Caco-2 (cell line): ENCODE measurements around the gene CDADC1. TPM values are rescaled to one million over a fixed set of nuclear protein-coding genes. Genes with fewer than 3 reads are reported as not detected.

Source experiments
- BruUV-seq: library from RNA; stranded (reverse); fragments of 400-500 nt; replicated peaks from 2 replicates; lab custom pipeline; 2021; lab: Mats Ljungman, UMichigan
- CTCF ChIA-PET: fragments of 300-600 bp; sonication (Branson Sonifier 250); formaldehyde crosslinking; loops from one replicate; lab custom pipeline; 2022; ENCODE audit warnings: antibody characterized with exemption; lab: Charles Lee
- POLR2A ChIA-PET: fragments of 300-600 bp; sonication (Branson Sonifier 250); formaldehyde crosslinking; loops from one replicate; lab custom pipeline; 2022; ENCODE audit warnings: antibody characterized with exemption; lab: Charles Lee
- DNase-seq, 2 experiments: peaks; one replicate each; pipeline versions ENCODE4 v3.0.0 to v3.0.0-alpha.2; 2020 to 2022
- H3K27me3 ChIP-seq: replicated peaks from 2 replicates; pipeline ENCODE4 v1.6.0; 2011; ENCODE audit warnings: low read length; ENCODE audit not compliant: control insufficient read depth, insufficient read depth
- H3K36me3 ChIP-seq: 2 replicates; pipeline ENCODE4 v1.5.1; 2011; ENCODE audit warnings: low read length; ENCODE audit not compliant: control insufficient read depth, insufficient read depth
- H3K4me1 ChIP-seq: fragments of 250-450 bp; sonication (Bioruptor Pico); 2 replicates; pipeline ENCODE4 v1.5.1; 2020; ENCODE audit warnings: mild to moderate bottlenecking
- H3K4me3 ChIP-seq: 2 replicates; pipeline ENCODE4 v1.5.1; 2011; ENCODE audit warnings: low read depth, mild to moderate bottlenecking, control low read depth, low read length
- H3K9me3 ChIP-seq: fragments of 250-450 bp; sonication (Bioruptor Pico); 2 replicates; pipeline ENCODE4 v1.5.1; 2020; ENCODE audit warnings: mild to moderate bottlenecking, moderate library complexity
- H3K27ac Mint-ChIP-seq: one replicate; pipeline ENCODE4 v1.8.0; 2022; ENCODE audit warnings: mixed read lengths; ENCODE audit not compliant: unreplicated experiment
- H3K27me3 Mint-ChIP-seq: one replicate; pipeline ENCODE4 v1.8.0; 2022; ENCODE audit warnings: mixed read lengths; ENCODE audit not compliant: insufficient read depth, unreplicated experiment
- H3K36me3 Mint-ChIP-seq: one replicate; pipeline ENCODE4 v1.8.0; 2022; ENCODE audit warnings: mild to moderate bottlenecking, mixed read lengths; ENCODE audit not compliant: insufficient read depth, unreplicated experiment
- H3K4me1 Mint-ChIP-seq: one replicate; pipeline ENCODE4 v1.8.0; 2022; ENCODE audit warnings: low read depth, mixed read lengths; ENCODE audit not compliant: unreplicated experiment
- H3K4me3 Mint-ChIP-seq: one replicate; pipeline ENCODE4 v1.8.0; 2022; ENCODE audit warnings: mild to moderate bottlenecking, moderate library complexity, mixed read lengths; ENCODE audit not compliant: unreplicated experiment
- H3K9me3 Mint-ChIP-seq: one replicate; pipeline ENCODE4 v1.8.0; 2022; ENCODE audit warnings: mixed read lengths; ENCODE audit not compliant: unreplicated experiment
- intact Hi-C: fragments of 100-400 bp; cut with micrococcal nuclease; formaldehyde crosslinking; loops from one replicate; pipeline ENCODE4 v1.10.0; 2022; ENCODE audit not compliant: unreplicated experiment
- total RNA-seq: library from RNA; stranded (reverse); gene quantifications from 2 replicates; pipeline ENCODE4 v1.2.3, GENCODE V29; 2022
- TF ChIP-seq, protein P1 (sequence below), 2 experiments: fragments of 200-600 bp in 1 of 2; IDR thresholded peaks; 1 replicate in 1 of 2; 2 replicates in 1 of 2; pipeline versions ENCODE4 v1.5.1 to v1.8.0; 2011 to 2022; ENCODE audit warnings: antibody characterized with exemption in 1 of 2, control low read depth in 1 of 2, inconsistent platforms in 1 of 2, low read depth in 1 of 2, low read length in 1 of 2, mild to moderate bottlenecking in 1 of 2, moderate library complexity in 1 of 2; ENCODE audit not compliant: insufficient read depth in 1 of 2, severe bottlenecking in 1 of 2, unreplicated experiment in 1 of 2

CDADC1 gene
- total RNA-seq, 1 experiment from 2014 or later: 14.4 TPM

DNA sequence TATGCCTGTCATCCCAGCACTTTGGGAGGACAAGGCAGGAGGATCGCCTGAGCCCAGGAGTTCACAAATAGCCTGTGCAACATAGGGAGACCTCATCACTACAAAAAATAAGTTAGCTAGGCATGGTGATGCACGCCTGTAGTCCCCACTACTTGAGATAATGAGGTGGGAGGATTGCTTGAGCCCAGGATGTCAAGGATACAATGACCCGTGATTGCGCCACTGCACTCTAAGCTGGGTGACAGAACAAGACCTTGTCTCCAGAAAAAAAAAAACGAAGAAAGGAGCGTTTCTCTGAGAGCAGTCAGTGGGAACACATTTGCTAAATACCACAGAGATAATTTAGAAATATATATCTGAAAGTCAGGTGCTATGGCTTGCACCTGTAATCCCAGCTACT, 11.9 kb downstream of the CDADC1 start:
- Mint-ChIP-seq H3K27me3 (no peaks in the 10 kb centered on the region), H3K27ac (no peak overlapping the region), H3K9me3 (no peaks in the 10 kb centered on the region), H3K4me3 (no peak overlapping the region), H3K4me1 (no peaks in the 10 kb centered on the region), H3K36me3 (peaks cover 9% of the 10 kb centered on the region)
- TF ChIP-seq, protein P1, sequence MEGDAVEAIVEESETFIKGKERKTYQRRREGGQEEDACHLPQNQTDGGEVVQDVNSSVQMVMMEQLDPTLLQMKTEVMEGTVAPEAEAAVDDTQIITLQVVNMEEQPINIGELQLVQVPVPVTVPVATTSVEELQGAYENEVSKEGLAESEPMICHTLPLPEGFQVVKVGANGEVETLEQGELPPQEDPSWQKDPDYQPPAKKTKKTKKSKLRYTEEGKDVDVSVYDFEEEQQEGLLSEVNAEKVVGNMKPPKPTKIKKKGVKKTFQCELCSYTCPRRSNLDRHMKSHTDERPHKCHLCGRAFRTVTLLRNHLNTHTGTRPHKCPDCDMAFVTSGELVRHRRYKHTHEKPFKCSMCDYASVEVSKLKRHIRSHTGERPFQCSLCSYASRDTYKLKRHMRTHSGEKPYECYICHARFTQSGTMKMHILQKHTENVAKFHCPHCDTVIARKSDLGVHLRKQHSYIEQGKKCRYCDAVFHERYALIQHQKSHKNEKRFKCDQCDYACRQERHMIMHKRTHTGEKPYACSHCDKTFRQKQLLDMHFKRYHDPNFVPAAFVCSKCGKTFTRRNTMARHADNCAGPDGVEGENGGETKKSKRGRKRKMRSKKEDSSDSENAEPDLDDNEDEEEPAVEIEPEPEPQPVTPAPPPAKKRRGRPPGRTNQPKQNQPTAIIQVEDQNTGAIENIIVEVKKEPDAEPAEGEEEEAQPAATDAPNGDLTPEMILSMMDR (IDR thresholded peaks at IDR 0.05; ENCODE audit: insufficient read depth in 1 of 2, low read depth in 1 of 2, low read length in 1 of 2, severe bottlenecking in 1 of 2, unreplicated experiment in 1 of 2): no peak
- CTCF ChIA-PET: no interaction called here
- POLR2A ChIA-PET: no interaction called here
- H3K27me3 ChIP-seq: no peaks in the 10 kb centered on the region
- H3K9me3 ChIP-seq: no peaks in the 10 kb centered on the region
- H3K4me1 ChIP-seq: no peaks in the 10 kb centered on the region
- no peak for DNase-seq
- no peaks in the 10 kb centered on the region for H3K36me3 ChIP-seq
- H3K4me3 ChIP-seq: no peak overlapping the region
- no TSS peak for BruUV-seq
- intact Hi-C loops: no loop called here

DNA sequence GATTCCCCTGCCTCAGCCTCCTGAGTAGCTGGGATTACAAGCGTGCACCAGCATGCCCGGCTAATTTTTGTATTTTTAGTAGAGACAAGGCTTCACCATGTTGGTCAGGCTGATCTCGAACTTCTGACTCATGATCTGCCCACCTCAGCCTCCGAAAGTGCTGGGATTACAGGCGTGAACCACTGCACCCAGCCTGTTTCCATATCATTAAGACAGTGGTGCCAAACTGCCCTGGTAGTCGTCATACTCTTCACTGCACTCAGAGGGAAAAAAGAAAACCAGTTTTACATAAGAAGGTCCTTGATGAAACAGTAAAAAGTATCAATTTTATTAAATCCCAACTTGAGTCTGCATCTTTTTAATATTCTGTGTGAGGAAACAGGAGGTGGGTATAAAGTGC, 14.9 kb downstream of the CDADC1 start:
- Mint-ChIP-seq H3K4me3 (no peak overlapping the region), H3K9me3 (no peaks in the 10 kb centered on the region), H3K27ac (no peak overlapping the region), H3K36me3 (no peaks in the 10 kb centered on the region), H3K4me1 (no peaks in the 10 kb centered on the region), H3K27me3 (no peaks in the 10 kb centered on the region)
- Histone ChIP-seq H3K27me3 (no peaks in the 10 kb centered on the region), H3K9me3 (no peaks in the 10 kb centered on the region), H3K4me3 (no peak overlapping the region), H3K4me1 (no peaks in the 10 kb centered on the region), H3K36me3 (no peaks in the 10 kb centered on the region)
- POLR2A ChIA-PET: no interaction called here
- CTCF ChIA-PET: no interaction called here
- intact Hi-C loops: no loop called here
- TF ChIP-seq, protein P1 (IDR thresholded peaks at IDR 0.05; ENCODE audit: insufficient read depth in 1 of 2, low read depth in 1 of 2, low read length in 1 of 2, severe bottlenecking in 1 of 2, unreplicated experiment in 1 of 2): no peak
- no TSS peak for BruUV-seq
- no peak for DNase-seq

DNA sequence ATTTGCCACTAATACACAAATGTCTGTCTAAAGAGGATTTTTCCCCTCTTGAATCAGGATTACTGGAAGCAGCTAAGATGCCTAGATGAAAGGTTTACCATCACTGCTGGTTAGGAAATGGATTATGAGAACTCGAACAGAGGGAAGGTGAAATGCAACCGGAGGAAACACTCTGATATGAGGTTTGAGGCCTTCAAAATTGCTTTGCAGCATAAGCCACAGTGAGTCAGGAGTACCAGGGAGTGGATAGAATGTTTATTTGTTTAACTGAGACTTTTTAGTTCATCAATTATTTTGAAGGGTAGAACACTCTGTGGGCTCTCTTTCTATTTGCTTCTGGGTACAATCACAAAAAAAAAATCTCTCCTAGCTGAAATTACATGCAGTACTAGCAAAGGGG, 18.1 kb downstream of the CDADC1 start:
- Histone ChIP-seq H3K4me1 (no peaks in the 10 kb centered on the region), H3K4me3 (no peak overlapping the region), H3K36me3 (no peaks in the 10 kb centered on the region), H3K27me3 (no peaks in the 10 kb centered on the region), H3K9me3 (no peaks in the 10 kb centered on the region)
- Mint-ChIP-seq H3K4me1 (no peaks in the 10 kb centered on the region), H3K4me3 (no peak overlapping the region), H3K9me3 (no peaks in the 10 kb centered on the region), H3K27ac (no peak overlapping the region), H3K27me3 (no peaks in the 10 kb centered on the region), H3K36me3 (no peaks in the 10 kb centered on the region)
- DNase-seq: no peak
- intact Hi-C loops: no loop called here
- BruUV-seq: no TSS peak
- TF ChIP-seq, protein P1 (IDR thresholded peaks at IDR 0.05; ENCODE audit: insufficient read depth in 1 of 2, low read depth in 1 of 2, low read length in 1 of 2, severe bottlenecking in 1 of 2, unreplicated experiment in 1 of 2): no peak
- ChIA-PET POLR2A (no interaction called here), CTCF (no interaction called here)
